ENCODE data around the gene NT5C1B.
A peak's percentile ranks its signal among the peaks of the same experiment; 100 is the strongest.

Gene NT5C1B

DNA sequence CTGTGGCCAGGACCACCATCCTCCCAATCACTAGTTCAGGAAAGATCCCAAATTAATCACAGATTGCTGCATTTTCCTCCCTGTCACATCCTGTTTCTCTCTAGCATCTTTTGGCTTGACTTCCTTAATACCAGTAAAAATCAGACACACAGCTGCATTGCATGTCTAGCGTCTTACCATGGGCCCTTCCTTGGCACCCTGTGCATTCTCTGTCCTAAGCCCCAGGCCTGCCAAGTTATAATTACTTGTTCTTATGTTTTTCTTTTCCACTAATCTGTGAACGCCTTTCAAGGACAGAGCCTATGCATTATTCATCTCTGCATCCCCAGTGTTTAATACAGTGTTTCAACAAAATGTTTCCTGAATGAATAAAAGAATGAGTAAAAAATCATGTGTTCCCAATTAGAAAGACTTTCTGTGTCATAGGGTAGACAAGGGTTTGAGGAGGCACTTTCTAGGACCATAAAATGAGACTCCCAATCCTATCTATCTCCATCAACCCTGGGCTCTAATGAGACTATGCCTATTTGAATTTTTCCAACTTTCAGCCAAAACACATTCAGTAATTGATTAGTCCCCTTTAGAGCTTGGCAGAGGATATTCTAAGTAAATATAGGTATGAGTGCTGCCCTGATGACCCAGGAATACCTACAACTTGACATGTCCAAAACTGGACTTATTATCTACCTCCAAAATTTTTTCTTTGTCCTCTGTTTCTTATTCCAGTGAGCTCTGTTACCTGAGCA is 10.3 kb upstream of the NT5C1B start:
- DNase-seq (ENCODE audit: low read depth): no peak

DNA sequence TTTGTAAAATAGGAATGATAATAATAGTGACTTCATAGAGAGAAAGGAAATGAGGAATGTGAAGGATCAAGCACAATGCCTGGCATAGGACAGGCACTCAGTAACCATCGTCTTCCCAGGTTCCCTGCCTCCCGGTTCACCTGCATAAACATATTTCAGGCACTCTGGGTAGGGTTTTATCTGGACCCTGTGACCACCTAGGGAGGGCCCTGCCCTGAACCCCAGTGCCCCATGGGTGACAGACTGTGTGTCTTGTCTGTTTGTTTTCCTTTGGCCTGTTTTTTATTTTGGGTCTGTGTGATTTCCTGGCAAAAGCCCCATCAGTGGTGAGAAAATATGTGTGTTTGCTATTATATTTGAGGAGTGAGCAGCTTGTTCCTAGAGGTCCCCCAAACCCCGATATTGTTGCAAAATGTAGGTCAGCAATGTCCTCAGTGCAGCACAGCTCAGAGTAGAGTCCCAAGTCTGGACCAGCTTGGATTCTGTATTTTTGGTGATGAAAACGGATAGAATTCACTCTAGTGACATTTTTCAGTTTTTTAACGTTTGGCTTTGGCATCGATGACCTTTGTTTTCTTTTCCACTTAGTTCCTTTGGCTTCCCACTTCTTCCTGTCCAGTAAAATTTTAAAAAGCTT is 9.6 kb upstream of the NT5C1B start:
- DNase-seq (ENCODE audit: low read depth): no peak

DNA sequence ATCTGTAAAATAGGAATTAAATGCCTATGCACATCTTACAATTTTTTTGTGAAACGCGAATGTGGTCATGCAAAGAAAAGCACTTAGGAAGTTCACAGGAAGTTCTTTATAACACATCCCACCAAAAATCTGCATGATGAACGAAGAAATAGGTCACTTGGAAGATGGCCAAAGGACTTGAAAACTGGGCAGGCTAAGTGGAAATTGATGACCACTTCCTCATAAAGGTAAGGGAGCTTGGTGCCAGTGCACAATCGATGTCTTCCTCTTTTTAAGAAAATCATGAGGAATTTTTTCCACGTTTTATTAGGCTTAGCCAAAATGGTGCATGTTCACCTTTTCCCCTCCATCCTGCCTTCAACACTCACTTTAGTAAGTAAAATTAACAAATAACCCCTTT is 8.2 kb upstream of the NT5C1B start:
- DNase-seq (ENCODE audit: low read depth): no peak

DNA sequence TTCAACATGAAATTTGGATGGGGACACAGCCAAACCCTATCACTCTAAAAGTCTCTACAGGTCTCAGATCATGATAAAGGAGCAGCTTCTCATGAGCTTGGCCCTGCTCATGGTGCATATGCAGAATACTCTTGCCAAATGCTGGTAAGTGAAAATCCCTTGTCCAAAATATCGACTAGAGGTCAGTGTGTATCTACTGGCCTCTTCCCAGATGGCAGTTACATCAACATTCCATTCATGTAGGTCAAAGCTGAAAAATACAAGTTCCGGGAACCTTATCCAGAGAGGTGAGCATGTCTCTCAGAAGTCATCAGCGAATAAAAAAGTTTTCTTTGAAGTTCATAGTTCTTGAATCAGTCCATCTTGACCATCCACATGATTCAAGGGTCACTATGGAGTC is 7.6 kb upstream of the NT5C1B start:
- no peak for DNase-seq (ENCODE audit: low read depth)

DNA sequence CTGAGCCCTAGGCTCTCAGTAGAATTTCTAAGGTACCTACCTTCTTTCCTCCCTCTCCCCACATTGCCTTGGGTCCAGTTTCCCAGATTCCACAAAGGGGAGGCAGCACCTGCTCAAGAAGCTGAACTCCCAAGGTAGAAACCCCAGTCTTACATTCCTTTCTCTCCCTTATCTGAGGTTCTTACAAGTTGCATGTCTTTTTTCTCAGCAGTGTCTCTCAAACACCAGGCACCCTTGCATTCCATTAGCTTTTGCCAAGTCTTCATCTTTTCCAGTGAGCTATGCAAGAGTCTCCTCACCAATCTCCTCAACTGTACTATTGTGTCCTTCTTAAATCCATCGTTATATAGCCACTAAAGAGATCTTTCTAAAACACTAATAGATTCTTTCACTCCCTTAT is 4.1 kb upstream of the NT5C1B start:
- DNase-seq (ENCODE audit: low read depth): no peak

DNA sequence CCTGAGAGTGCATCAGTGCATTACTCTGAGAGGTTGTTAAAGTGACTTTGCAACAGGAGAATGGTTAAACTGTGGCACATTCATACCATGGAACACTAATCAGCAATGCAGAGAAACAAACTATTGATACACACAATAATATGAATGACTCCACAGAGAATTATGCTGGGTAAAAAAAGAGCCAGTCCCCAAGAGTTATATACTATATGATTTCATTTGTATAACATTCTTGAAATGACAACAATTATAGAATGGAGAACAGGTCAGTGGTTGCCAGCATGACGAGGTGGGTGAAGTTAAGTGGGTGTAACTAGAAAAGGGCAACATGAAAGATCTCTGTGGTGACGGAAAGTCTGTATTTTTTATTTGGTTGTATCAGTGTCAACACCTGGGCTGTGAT is 3.0 kb upstream of the NT5C1B start:
- DNase-seq (ENCODE audit: low read depth): no peak

DNA sequence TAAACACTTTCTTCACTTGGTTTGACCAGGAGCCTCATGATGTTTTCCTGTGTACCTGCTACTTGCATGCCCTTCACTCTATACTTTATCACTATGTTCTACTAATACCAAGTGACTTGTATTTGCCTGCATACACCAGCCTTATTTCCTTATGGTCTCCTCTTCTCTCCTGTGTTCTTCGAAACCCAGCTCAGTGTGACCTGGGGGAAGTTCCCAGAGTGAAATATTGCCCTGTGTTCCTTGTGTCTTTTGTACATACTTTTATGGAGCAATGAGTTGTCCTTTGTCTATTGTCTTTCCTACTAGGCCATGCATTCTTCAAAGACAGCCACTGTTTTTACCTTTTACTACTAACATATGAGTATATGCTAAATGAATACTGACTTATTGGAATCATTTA is 567 bp downstream of the NT5C1B start:
- DNase-seq (ENCODE audit: low read depth): no peak

DNA sequence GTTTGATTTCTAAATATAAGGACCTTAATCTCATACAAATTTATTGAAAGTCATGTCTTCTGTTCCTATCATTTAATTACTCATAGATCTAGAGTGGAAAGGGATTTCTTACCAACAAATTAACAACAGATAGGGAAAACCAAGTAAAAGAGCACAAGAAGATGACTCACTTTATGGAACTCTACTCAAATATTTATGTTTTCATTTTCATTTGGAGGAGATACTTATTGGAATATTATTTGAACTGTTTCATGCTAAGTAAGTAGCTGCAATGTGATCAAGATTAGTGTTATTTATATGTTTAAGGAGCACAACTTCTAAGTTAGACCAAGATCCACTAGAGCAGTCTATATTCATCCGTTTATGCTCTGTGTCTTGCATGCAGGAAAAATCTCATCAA is 1.3 kb downstream of the NT5C1B start:
- no peak for DNase-seq (ENCODE audit: low read depth)

DNA sequence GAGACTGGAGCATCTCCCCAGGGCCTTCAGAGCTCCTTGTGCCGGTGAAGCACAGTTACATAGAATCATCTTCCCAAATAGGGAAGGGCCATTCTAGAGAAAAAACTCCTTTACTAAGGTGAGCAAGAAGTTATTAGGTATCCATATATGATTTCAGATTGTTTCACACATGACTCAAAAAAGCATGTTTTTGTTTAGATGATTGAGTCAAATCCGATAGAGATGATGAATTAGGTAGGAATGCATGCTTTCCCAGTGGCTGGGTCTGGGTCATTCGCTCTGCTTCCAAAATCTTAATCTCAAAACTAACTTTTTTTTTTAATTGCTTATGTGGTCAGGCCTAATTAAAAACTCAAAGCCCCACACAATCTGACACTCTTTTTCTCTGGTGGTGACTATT is 3.8 kb downstream of the NT5C1B start:
- DNase-seq (ENCODE audit: low read depth): no peak

DNA sequence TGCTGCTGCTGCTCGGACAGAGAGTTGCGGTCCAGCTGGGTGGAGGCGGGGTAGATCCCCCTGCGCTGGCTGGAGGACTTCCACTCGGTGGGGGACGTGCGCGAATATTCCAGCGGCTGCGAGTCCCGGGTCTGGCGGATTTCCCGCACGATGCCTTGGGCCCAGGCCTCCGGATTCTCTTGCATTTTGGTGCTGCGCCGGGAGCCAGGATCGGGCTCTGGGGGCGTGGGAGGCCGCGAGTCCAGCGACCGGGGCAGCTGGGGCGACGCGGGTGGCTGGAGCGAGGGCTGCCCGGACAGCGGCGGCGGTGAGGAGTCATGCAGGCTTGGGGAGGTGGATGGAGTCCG is 4.8 kb downstream of the NT5C1B start:
- DNase-seq (ENCODE audit: low read depth): no peak

DNA sequence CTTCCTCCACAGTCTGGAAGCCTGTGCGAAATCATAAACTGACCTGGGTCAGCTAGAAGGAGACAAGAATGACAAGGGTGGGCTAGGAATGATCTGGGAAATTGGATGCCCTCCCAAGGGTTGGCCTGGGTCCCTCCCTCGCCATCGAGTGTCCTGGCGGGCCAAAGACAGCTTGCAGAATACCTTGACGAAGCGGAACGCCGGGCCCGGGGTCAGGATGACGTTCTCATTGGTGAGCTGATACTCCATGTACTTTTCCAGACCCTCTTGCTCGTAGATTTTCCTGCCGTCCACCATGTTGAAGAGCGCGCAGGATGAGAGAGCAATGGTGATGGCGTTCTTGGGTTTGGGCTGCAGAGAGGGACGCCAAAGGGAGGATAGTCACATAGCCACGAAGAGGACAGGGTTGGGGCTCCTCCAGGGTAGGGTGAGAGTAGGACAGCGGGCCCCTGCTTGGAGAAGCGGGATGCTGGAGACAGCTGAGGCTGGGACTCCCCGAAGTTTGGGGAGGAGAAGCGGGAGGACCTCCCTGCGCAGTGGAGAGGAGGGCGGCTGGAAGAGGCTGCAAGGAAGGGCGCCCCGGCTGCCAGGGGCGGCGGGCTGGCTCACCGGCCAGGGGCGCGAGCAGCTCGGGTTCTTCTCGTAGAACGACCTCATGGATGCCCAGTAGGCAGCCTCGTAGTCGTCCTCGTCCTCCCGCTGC is 5.3 kb downstream of the NT5C1B start:
- no peak for DNase-seq (ENCODE audit: low read depth)

DNA sequence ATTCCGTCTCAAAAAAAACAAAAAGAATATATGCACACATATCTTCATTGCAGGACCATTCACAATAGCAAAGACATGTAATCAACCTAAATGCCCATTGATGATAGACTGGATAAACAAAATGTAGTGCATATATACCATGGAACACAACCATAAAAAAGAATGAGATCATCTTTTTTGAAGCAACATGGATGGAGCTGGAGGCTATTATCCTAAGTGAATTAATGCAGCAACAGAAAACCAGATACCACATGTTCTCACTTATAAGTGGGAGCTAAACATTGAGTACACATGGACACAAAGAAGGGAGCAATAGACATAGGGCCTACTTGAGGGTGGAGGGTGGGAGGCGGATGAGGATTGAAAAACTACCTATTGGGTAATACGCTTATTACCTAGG is 8.8 kb downstream of the NT5C1B start:
- no peak for DNase-seq (ENCODE audit: low read depth)

DNA sequence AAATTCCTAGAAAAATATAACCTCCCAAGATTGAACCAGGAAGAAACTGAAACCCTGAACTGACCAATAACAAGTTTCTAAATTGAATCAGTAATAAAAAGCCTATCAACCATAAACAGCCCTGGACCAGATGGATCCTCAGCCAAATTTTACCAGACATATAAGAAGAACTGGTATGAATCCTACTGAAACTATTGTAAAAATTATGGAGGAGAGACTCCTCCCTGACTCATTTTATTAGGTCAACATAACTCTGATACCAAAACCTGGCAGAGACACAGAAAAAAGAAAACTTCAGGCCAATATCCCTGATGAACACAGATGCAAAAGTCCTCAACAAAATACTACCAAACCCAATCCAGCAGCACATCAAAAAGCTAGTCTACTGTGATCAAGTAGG is 11.3 kb downstream of the NT5C1B start:
- no peak for DNase-seq (ENCODE audit: low read depth)

DNA sequence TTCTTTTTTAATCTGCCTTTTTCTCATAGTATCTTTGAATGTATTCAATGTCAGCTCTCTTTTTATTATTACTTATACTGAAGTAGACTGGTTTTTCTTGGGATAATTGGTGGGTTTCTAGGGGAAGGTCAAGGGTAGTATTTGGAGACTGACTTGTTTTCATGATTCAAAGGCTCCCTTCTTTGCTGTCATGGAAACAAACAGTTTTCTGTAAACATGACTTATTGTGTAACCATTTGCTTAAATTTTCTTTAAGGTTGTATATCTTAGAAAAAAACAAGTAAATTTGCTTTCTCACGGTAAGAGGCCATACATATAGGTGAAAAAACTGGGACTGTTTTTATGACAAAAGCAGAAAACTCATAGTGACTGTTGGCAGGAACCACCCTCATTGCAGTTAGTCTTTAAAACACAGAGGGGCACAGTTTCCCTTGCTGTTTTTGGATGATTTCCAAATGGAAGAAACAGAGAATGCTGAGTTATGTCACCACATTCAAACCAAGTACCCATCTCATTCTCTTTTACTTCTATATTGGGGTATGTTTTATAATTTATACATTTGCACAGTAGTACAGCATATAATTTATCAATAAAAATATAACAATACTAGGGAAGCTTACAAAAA is 23.1 kb downstream of the NT5C1B start:
- DNase-seq (ENCODE audit: low read depth): no peak

DNA sequence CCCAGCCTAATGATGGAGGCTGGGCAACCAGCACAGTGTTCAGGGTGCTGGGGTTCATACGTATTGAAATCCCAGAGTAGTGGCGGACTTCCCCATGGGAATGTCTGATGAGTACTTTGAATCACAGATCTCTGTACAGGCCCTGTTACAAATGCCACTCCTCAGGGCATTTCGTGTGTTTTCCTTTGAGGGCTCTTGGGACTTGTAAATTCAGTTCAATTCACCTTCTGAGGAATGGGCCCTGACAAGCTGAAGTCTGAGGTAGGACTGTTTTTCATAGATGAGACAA is 28.6 kb downstream of the NT5C1B start:
- no peak for DNase-seq (ENCODE audit: low read depth)

DNA sequence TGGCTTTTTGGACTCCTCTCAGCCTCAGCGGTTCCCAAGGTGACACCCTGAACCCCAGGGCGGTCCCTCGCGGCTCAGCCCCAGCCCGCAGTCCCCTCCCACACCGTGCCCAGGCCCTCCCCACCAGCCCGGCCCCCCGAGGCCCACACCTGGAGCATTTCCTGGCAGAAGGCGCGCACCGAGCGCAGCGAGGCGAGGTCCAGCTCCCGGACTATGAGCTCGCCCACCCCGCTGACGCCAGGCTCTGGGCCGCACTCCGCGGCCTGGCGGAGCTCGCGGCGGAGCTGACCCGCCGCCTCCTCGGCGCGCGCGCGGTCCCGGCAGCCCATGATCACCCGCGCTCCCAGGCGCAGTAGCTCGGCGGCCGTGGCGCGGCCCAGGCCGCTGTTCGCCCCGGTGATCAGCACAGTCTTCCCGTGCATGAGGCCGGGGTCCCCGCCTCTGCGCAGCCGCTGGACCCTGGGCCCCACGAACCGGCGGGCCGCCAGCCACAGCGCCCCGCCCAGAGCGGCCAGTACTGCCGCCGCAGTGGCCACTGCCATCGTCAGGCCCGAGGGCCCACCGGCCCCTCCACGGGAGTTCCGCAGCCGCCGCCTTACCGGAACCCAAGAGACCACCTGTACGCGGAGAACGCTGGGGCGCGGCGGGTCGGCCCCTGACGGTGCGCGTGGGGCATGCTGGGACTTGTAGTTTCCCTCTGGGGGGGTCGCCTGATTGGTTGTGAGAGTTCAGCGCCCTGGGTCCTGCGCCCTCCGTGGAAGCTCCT is 29.2 kb downstream of the NT5C1B start, which contains the start of gene RDH14:
Gene RDH14 (minus strand): TSS at position 623 of the 766 bp plus-strand sequence. CDS start 81 bp downstream, at position 542.
- DNase-seq (ENCODE audit: low read depth): peak; percentile 78

DNA sequence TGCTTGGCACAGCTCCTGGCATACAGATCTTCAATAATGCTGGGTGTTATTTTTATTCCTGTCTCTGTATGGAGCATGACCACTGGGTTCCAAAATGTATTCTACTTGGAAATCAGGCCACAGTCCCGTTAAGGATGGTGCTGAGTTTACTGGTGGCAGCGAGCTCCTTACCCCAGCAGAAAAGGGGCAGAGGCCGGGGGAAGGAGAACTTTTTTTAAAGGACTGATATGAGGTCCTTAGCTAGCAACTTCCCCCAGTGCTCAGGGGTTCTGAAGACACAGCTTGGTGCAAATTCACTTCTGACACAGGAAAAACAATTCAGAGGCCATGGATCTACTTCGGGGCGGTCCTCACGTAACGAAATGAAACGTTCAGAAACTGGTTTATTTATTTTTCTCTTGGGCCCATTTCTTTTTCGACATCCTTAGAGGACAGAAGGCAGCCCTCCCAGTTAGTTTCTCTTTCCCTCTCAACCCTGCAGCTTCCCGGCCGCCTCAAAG is 29.8 kb downstream of the NT5C1B start:
- no peak for DNase-seq (ENCODE audit: low read depth)

DNA sequence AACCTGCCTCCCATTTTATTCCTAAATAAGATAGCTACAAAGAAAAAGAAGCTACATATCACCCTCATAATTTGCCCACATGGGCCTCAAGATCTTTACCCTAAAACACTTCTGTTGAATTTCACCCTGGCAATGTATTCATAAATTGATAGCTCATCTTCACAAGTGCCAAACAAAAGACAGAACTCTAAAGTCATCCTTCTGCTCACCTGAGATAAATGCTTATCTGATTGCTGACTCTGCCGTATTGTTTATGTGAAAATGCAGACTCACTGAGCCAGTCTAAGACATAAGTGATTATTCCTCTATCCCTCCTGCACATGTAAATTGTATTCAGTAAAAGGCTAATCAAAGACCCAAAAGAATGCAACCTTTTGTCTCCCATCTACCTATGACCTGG is 30.9 kb downstream of the NT5C1B start:
- DNase-seq (ENCODE audit: low read depth): no peak

DNA sequence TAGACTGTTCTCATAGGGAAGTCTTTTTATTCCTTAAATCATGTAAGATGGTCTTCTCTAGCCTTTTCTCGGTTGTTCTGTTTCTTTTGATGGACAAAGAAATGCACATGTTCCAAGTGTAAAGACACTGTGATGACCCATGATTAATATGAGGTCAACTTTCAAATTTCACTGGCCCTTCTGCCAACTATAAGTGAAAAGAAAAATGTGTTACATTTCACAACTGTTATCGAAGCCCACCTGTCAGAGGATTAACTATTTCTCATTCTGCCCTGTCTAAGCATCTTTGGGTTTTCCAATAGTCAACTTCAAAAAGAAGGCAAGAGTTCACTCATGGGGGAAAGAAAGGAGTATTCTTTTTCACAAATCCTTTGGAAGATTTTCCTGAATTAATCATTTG is 32.2 kb downstream of the NT5C1B start:
- no peak for DNase-seq (ENCODE audit: low read depth)

DNA sequence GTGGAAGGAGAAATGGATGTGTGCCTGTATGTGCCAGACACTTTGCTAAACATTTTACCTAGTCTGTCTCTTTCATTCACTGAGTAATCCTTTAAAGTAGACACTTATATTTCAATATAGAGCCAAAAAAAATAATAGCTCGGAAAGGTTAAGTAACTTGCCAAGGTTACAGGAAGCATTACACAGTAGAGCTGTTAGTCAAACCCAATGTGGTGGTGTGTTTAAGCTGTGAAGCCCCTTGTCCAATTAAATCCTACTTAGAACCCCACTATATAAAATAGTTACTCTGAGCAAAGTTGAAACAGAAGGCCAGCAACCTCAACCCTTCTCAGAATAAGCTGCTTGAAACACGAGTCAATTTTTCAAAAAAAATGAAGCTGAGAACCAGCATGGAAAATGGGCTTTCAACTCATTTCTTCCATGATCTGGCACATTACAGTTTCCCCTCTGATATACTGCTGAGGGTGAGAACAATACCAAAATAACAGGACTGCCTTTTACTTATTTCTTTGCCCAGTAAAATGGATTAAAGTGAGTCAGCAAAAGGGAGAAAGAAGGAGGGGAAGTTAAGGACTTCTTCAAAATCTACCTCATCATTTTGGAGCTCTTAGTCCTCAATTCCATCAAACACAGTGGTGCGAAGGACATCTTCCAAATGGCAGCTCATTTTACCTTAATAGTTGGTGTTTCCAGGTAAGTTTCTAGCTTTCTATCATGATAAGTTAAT is 36.9 kb downstream of the NT5C1B start:
- no peak for DNase-seq (ENCODE audit: low read depth)

DNA sequence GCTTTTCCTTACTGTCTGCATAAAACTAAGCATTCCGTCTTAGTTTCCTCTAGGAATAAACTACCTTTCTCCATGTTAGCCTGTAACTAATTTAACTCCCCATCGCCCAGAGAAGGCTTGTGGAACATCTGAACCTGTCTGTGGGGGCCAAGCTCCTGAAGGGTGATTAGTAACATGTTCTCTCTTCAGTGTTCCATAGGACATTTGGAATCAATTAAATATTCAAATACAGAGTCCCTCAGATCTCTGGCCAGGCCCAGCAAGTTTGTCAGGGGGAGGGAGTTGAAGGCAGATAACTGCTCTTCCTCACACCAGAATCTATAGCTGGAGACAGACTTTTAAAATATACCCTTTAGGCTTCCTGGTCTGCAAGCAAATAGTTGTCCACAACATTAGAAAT is 37.7 kb downstream of the NT5C1B start:
- no peak for DNase-seq (ENCODE audit: low read depth)

DNA sequence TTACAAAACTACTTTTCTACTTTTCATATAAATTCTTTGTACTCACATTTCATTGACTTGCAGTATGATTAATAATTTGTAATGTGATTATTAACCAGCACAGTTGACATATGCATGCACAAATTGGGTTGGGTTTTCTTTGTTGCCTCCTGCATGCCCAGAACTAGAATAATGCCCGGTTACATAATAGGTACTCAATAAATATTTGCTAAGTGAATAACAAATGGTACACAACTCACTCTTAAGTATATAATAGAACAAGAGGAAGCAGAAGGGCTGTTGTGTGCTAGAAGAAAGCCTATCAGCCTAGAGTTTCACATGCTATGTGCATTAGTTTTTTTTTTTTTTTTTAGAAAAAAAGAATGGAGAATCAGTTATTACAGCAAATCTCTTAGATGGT is 38.2 kb downstream of the NT5C1B start:
- DNase-seq (ENCODE audit: low read depth): no peak
